GM23338 (cell line): Measurements from ENCODE around the gene SLC6A7. TPM values are rescaled to one million over a fixed set of nuclear protein-coding genes. Genes with fewer than 3 reads are reported as not detected.

ENCODE experiments used
- ATAC-seq: fragments of 200-7000 bp; cut with Tn5 transposase; 3 replicates; pipeline ENCODE4 v1.9.1; 2020
- DNase-seq: peaks from one replicate; pipeline ENCODE4 v3.0.0-alpha.2; 2015; ENCODE audit warnings: low spot score
- H2AFZ ChIP-seq: fragments of 200-600 bp; sonication (generic); 2 replicates; pipeline ENCODE4 v1.8.0; 2016; ENCODE audit warnings: antibody characterized with exemption, mild to moderate bottlenecking, moderate library complexity
- H3F3A ChIP-seq: fragments of 200-600 bp; sonication (generic); replicated peaks from 2 replicates; pipeline ENCODE4 v1.8.0; 2017; ENCODE audit warnings: antibody characterized with exemption, mixed run types, low read depth
- H3K27ac ChIP-seq: fragments of 200-600 bp; sonication (generic); 2 replicates; pipeline ENCODE4 v1.6.1; 2016; ENCODE audit warnings: low read depth
- H3K27me3 ChIP-seq: fragments of 200-600 bp; sonication (generic); 2 replicates; pipeline ENCODE4 v1.8.0; 2016; ENCODE audit warnings: mild to moderate bottlenecking, mixed run types, moderate library complexity; ENCODE audit not compliant: insufficient read depth
- H3K36me3 ChIP-seq: fragments of 200-600 bp; sonication (generic); 2 replicates; pipeline ENCODE4 v1.8.0; 2016; ENCODE audit warnings: mild to moderate bottlenecking; ENCODE audit not compliant: insufficient read depth
- H3K4me1 ChIP-seq: fragments of 200-600 bp; sonication (generic); 2 replicates; pipeline ENCODE4 v1.8.0; 2016; ENCODE audit warnings: mild to moderate bottlenecking, moderate library complexity; ENCODE audit not compliant: insufficient read depth
- H3K4me2 ChIP-seq: fragments of 200-600 bp; sonication (generic); 2 replicates; pipeline ENCODE4 v1.7.1; 2017; ENCODE audit warnings: mixed run types
- H3K4me3 ChIP-seq: fragments of 200-600 bp; sonication (generic); 2 replicates; pipeline ENCODE4 v1.6.1; 2016; ENCODE audit warnings: mixed run types
- H3K79me2 ChIP-seq: fragments of 200-600 bp; sonication (generic); replicated peaks from 2 replicates; pipeline ENCODE4 v1.8.0; 2017; ENCODE audit warnings: mild to moderate bottlenecking; ENCODE audit not compliant: insufficient read depth
- H3K9me2 ChIP-seq: fragments of 200-600 bp; sonication (generic); 2 replicates; pipeline ENCODE4 v1.8.0; 2017; ENCODE audit not compliant: insufficient read depth
- H4K20me1 ChIP-seq: fragments of 200-600 bp; sonication (generic); replicated peaks from 2 replicates; pipeline ENCODE4 v1.8.0; 2017; ENCODE audit warnings: mild to moderate bottlenecking; ENCODE audit not compliant: insufficient read depth
- H3K27ac Mint-ChIP-seq: 2 replicates; pipeline ENCODE4 v1.8.0; 2020; ENCODE audit warnings: inconsistent platforms, mild to moderate bottlenecking, moderate library complexity, mixed read lengths
- H3K27me3 Mint-ChIP-seq: 3 replicates; pipeline ENCODE4 v1.8.0; 2022; ENCODE audit warnings: low read depth, mild to moderate bottlenecking, moderate library complexity, mixed read lengths, inconsistent platforms; ENCODE audit not compliant: insufficient read depth, poor library complexity
- H3K36me3 Mint-ChIP-seq: 3 replicates; pipeline ENCODE4 v1.8.0; 2021; ENCODE audit warnings: low read depth, mild to moderate bottlenecking, inconsistent platforms, moderate library complexity, mixed read lengths
- H3K4me1 Mint-ChIP-seq: 3 replicates; pipeline ENCODE4 v1.8.0; 2020; ENCODE audit warnings: mild to moderate bottlenecking, inconsistent platforms, mixed read lengths
- H3K4me3 Mint-ChIP-seq: 3 replicates; pipeline ENCODE4 v1.8.0; 2021; ENCODE audit warnings: moderate library complexity, mild to moderate bottlenecking, inconsistent platforms, mixed read lengths
- H3K9me3 Mint-ChIP-seq: 3 replicates; pipeline ENCODE4 v1.8.0; 2020; ENCODE audit warnings: moderate library complexity, mild to moderate bottlenecking, inconsistent platforms, mixed read lengths
- CREB1 ChIP-seq: fragments of 250-450 bp; sonication (Bioruptor Pico); IDR thresholded peaks from 2 replicates; pipeline ENCODE4 v1.5.0; 2020; ENCODE audit warnings: low read depth, mild to moderate bottlenecking, moderate library complexity
- EZH2 ChIP-seq: fragments of 200-600 bp; sonication (generic); IDR thresholded peaks from one replicate; pipeline ENCODE4 v1.8.0; 2017; ENCODE audit warnings: antibody characterized with exemption, mild to moderate bottlenecking, low read depth; ENCODE audit not compliant: unreplicated experiment
- EZH2phosphoT487 ChIP-seq: fragments of 200-600 bp; sonication (generic); IDR thresholded peaks from one replicate; pipeline ENCODE4 v1.8.1; 2018; ENCODE audit warnings: antibody characterized with exemption; ENCODE audit not compliant: unreplicated experiment
- JUNB ChIP-seq: IDR thresholded peaks from one replicate; pipeline ENCODE4 v1.6.1; 2016; ENCODE audit warnings: antibody characterized with exemption; ENCODE audit not compliant: unreplicated experiment
- NANOG ChIP-seq: IDR thresholded peaks from 2 replicates; pipeline ENCODE4 v1.6.1; 2016; ENCODE audit warnings: antibody characterized with exemption, borderline replicate concordance
- POLR2AphosphoS5 ChIP-seq: IDR thresholded peaks from 2 replicates; pipeline ENCODE4 v1.6.1; 2016; ENCODE audit warnings: antibody characterized with exemption, low read depth
- REST ChIP-seq: IDR thresholded peaks from one replicate; pipeline ENCODE4 v1.6.1; 2018; ENCODE audit warnings: antibody characterized with exemption; ENCODE audit not compliant: unreplicated experiment
- STAT1 ChIP-seq: IDR thresholded peaks from one replicate; pipeline ENCODE4 v1.6.1; 2016; ENCODE audit warnings: antibody characterized with exemption; ENCODE audit not compliant: unreplicated experiment
- ZNF114 ChIP-seq: fragments of 250-450 bp; sonication (Bioruptor Pico); IDR thresholded peaks from 2 replicates; pipeline ENCODE4 v1.5.0; 2020; ENCODE audit warnings: mild to moderate bottlenecking, moderate library complexity
- ZNF331 ChIP-seq: fragments of 250-450 bp; sonication (Bioruptor Pico); IDR thresholded peaks from 2 replicates; pipeline ENCODE4 v1.5.0; 2020; ENCODE audit warnings: low read depth, mild to moderate bottlenecking, moderate library complexity
- polyA plus RNA-seq: library from polyadenylated mRNA; unstranded; fragments of >200 nt; fragmentation: Nextera tagmentation; extraction: Ambion mirVana; gene quantifications from 2 replicates; pipeline ENCODE4 v1.2.1, GENCODE V29; 2016
- total RNA-seq: library from RNA; depleted of rRNA; stranded (reverse); fragments of >200 nt; shearing (Covaris generic); gene quantifications from 2 replicates; pipeline ENCODE4 v1.2.3, GENCODE V29; 2014
- TF ChIP-seq, protein P1 (sequence below), 2 experiments: fragments of 200-600 bp in 1 of 2; sonication (generic) in 1 of 2; conservative IDR thresholded peaks; 2 replicates each; pipeline versions ENCODE4 v1.5.1 to v1.6.1; 2016 to 2017; ENCODE audit warnings: antibody characterized with exemption in 2 of 2, low read depth in 2 of 2, mild to moderate bottlenecking in 2 of 2, moderate library complexity in 1 of 2
- TF ChIP-seq, protein P2 (sequence below): fragments of 250-450 bp; sonication (Bioruptor Pico); IDR thresholded peaks from 2 replicates; pipeline ENCODE4 v1.5.0; 2020; ENCODE audit warnings: mild to moderate bottlenecking, moderate library complexity
- TF ChIP-seq, protein P3 (sequence below): IDR thresholded peaks from 2 replicates; pipeline ENCODE4 v1.6.1; 2016; ENCODE audit warnings: antibody characterized with exemption

SLC6A7 gene
- total and polyA plus RNA-seq, 2 experiments from 2014 or later = not detected

- Mint-ChIP-seq H3K4me1 (peaks cover 3% of the 10 kb centered on the region; the same call in 1 of the 3 replicates), H3K9me3 (no peaks in the 10 kb centered on the region), H3K4me3 (no peak overlapping the region), H3K36me3 (no peaks in the 10 kb centered on the region), H3K27ac (no peak overlapping the region), H3K27me3 (peaks cover 2% of the 10 kb centered on the region)
- no peak overlapping the region for H2AFZ ChIP-seq
- no peak overlapping the region for H3K4me2 ChIP-seq
- no peaks in the 10 kb centered on the region for H3K9me2 ChIP-seq
- no peaks in the 10 kb centered on the region for H3K27me3 ChIP-seq
- no peak overlapping the region for H3K27ac ChIP-seq
- TF ChIP-seq ZNF114 (CRISPR knock-in tag) (no peak), EZH2 (no peak), NANOG (no peak), POLR2AphosphoS5 (no peak), EZH2phosphoT487 (no peak), ZNF331 (CRISPR knock-in tag) (no peak), JUNB (no peak), CREB1 (CRISPR knock-in tag) (no peak), STAT1 (no peak), REST (no peak)
- TF ChIP-seq, protein P1, sequence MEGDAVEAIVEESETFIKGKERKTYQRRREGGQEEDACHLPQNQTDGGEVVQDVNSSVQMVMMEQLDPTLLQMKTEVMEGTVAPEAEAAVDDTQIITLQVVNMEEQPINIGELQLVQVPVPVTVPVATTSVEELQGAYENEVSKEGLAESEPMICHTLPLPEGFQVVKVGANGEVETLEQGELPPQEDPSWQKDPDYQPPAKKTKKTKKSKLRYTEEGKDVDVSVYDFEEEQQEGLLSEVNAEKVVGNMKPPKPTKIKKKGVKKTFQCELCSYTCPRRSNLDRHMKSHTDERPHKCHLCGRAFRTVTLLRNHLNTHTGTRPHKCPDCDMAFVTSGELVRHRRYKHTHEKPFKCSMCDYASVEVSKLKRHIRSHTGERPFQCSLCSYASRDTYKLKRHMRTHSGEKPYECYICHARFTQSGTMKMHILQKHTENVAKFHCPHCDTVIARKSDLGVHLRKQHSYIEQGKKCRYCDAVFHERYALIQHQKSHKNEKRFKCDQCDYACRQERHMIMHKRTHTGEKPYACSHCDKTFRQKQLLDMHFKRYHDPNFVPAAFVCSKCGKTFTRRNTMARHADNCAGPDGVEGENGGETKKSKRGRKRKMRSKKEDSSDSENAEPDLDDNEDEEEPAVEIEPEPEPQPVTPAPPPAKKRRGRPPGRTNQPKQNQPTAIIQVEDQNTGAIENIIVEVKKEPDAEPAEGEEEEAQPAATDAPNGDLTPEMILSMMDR (conservative IDR thresholded peaks at IDR 0.05; ENCODE audit: low read depth in 2 of 2) = no peak
- TF ChIP-seq, protein P2, sequence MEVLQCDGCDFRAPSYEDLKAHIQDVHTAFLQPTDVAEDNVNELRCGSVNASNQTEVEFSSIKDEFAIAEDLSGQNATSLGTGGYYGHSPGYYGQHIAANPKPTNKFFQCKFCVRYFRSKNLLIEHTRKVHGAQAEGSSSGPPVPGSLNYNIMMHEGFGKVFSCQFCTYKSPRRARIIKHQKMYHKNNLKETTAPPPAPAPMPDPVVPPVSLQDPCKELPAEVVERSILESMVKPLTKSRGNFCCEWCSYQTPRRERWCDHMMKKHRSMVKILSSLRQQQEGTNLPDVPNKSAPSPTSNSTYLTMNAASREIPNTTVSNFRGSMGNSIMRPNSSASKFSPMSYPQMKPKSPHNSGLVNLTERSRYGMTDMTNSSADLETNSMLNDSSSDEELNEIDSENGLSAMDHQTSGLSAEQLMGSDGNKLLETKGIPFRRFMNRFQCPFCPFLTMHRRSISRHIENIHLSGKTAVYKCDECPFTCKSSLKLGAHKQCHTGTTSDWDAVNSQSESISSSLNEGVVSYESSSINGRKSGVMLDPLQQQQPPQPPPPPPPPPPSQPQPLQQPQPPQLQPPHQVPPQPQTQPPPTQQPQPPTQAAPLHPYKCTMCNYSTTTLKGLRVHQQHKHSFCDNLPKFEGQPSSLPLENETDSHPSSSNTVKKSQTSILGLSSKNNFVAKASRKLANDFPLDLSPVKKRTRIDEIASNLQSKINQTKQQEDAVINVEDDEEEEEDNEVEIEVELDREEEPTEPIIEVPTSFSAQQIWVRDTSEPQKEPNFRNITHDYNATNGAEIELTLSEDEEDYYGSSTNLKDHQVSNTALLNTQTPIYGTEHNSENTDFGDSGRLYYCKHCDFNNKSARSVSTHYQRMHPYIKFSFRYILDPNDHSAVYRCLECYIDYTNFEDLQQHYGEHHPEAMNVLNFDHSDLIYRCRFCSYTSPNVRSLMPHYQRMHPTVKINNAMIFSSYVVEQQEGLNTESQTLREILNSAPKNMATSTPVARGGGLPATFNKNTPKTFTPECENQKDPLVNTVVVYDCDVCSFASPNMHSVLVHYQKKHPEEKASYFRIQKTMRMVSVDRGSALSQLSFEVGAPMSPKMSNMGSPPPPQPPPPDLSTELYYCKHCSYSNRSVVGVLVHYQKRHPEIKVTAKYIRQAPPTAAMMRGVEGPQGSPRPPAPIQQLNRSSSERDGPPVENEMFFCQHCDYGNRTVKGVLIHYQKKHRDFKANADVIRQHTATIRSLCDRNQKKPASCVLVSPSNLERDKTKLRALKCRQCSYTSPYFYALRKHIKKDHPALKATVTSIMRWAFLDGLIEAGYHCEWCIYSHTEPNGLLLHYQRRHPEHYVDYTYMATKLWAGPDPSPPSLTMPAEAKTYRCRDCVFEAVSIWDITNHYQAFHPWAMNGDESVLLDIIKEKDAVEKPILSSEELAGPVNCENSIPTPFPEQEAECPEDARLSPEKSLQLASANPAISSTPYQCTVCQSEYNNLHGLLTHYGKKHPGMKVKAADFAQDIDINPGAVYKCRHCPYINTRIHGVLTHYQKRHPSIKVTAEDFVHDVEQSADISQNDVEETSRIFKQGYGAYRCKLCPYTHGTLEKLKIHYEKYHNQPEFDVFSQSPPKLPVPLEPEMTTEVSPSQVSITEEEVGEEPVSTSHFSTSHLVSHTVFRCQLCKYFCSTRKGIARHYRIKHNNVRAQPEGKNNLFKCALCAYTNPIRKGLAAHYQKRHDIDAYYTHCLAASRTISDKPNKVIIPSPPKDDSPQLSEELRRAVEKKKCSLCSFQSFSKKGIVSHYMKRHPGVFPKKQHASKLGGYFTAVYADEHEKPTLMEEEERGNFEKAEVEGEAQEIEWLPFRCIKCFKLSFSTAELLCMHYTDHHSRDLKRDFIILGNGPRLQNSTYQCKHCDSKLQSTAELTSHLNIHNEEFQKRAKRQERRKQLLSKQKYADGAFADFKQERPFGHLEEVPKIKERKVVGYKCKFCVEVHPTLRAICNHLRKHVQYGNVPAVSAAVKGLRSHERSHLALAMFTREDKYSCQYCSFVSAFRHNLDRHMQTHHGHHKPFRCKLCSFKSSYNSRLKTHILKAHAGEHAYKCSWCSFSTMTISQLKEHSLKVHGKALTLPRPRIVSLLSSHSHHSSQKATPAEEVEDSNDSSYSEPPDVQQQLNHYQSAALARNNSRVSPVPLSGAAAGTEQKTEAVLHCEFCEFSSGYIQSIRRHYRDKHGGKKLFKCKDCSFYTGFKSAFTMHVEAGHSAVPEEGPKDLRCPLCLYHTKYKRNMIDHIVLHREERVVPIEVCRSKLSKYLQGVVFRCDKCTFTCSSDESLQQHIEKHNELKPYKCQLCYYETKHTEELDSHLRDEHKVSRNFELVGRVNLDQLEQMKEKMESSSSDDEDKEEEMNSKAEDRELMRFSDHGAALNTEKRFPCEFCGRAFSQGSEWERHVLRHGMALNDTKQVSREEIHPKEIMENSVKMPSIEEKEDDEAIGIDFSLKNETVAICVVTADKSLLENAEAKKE (CRISPR knock-in tag) = no peak
- TF ChIP-seq, protein P3, sequence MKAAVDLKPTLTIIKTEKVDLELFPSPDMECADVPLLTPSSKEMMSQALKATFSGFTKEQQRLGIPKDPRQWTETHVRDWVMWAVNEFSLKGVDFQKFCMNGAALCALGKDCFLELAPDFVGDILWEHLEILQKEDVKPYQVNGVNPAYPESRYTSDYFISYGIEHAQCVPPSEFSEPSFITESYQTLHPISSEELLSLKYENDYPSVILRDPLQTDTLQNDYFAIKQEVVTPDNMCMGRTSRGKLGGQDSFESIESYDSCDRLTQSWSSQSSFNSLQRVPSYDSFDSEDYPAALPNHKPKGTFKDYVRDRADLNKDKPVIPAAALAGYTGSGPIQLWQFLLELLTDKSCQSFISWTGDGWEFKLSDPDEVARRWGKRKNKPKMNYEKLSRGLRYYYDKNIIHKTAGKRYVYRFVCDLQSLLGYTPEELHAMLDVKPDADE = no peak
- DNase-seq (no peak), ATAC-seq (no peak)
- H4K20me1 ChIP-seq = no peaks in the 10 kb centered on the region
- H3K79me2 ChIP-seq = no peaks in the 10 kb centered on the region
- no peaks in the 10 kb centered on the region for H3K36me3 ChIP-seq
- no peaks in the 10 kb centered on the region for H3F3A ChIP-seq
- no peaks in the 10 kb centered on the region for H3K4me1 ChIP-seq
- H3K4me3 ChIP-seq = no peak overlapping the region
Observed at GRCh38 chr5:150238646-150239045, 48.8 kb downstream of the SLC6A7 start.
